ENCODE measurements around the gene PRCC. TPM values are rescaled to one million over a fixed set of nuclear protein-coding genes. Genes with fewer than 3 reads are reported as not detected.

Gene PRCC
- total RNA-seq, 6 experiments from 2014 or later: 67.0 to 79.3 (median 71.5) TPM

DNA sequence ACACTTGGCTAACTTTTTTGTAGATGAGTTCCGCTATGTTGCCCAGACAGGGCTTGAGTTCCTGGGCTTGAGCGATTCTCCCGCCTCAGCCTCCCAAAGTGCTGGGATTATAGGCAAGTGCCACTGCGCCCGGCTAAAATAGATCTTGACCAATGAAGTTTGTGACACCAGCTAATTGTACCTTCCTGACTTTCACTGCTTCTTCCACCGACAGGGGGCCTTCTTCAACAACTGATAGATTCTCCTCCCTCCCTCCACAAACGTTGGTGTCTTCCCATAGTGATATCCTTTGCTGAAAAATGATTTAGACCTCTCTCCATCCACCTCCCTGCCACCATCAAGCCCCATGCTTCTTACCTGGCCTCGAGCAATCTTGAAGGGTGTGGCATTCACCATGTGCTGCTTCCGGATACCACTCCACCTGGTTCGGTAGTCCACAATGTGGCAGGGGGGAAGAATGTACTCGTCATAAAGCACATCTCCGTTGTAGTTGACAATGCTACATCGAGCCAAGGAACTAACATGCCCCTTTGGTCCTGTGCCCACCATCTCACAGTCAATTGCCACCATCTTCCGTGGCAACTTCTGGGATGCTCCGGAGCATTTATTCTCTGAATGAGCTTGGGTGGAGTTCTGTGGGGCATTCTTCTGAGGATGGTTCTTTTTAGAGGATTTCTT, 40.6 kb upstream of the PRCC start:
- Mint-ChIP-seq H3K27me3 (ENCODE audit: insufficient read depth) (peaks cover 8% of the 10 kb centered on the region), H3K4me1 (ENCODE audit: low read depth) (peaks cover 16% of the 10 kb centered on the region), H3K27ac (no peak overlapping the region), H3K4me3 (no peak overlapping the region), H3K36me3 (ENCODE audit: low read depth) (peaks cover 16% of the 10 kb centered on the region), H3K9me3 (no peaks in the 10 kb centered on the region)
- TF ChIP-seq, protein P1, sequence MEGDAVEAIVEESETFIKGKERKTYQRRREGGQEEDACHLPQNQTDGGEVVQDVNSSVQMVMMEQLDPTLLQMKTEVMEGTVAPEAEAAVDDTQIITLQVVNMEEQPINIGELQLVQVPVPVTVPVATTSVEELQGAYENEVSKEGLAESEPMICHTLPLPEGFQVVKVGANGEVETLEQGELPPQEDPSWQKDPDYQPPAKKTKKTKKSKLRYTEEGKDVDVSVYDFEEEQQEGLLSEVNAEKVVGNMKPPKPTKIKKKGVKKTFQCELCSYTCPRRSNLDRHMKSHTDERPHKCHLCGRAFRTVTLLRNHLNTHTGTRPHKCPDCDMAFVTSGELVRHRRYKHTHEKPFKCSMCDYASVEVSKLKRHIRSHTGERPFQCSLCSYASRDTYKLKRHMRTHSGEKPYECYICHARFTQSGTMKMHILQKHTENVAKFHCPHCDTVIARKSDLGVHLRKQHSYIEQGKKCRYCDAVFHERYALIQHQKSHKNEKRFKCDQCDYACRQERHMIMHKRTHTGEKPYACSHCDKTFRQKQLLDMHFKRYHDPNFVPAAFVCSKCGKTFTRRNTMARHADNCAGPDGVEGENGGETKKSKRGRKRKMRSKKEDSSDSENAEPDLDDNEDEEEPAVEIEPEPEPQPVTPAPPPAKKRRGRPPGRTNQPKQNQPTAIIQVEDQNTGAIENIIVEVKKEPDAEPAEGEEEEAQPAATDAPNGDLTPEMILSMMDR (IDR thresholded peaks at IDR 0.05): peak; percentile 83
- peak; percentile 59 for DNase-seq

DNA sequence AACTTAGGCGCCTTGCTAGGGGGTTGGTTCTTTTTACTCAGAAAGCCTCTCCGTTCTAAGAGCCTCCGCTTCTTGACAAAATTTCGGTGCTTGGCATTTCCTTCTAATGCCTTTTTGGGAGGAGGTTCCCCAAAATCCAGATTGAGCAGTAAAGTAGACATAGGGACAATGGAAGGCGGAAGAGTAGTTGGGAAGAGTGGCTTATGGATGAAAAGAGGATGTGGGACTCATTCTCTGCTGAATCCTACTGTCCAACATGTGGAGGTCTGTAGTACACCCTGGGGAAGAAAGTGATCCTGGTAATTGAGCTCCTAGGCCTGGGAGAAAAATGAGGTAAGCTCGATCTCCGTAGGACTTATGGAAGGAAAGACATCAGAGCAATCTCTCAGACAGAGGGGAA, 39.8 kb upstream of the PRCC start:
- Mint-ChIP-seq H3K4me3 (no peak overlapping the region), H3K36me3 (ENCODE audit: low read depth) (peaks cover 16% of the 10 kb centered on the region), H3K27me3 (ENCODE audit: insufficient read depth) (peaks cover 8% of the 10 kb centered on the region), H3K27ac (peak overlapping the region; percentile 95), H3K4me1 (ENCODE audit: low read depth) (peaks cover 16% of the 10 kb centered on the region), H3K9me3 (no peaks in the 10 kb centered on the region)
- no peak for DNase-seq
- TF ChIP-seq, protein P1 (IDR thresholded peaks at IDR 0.05): no peak

DNA sequence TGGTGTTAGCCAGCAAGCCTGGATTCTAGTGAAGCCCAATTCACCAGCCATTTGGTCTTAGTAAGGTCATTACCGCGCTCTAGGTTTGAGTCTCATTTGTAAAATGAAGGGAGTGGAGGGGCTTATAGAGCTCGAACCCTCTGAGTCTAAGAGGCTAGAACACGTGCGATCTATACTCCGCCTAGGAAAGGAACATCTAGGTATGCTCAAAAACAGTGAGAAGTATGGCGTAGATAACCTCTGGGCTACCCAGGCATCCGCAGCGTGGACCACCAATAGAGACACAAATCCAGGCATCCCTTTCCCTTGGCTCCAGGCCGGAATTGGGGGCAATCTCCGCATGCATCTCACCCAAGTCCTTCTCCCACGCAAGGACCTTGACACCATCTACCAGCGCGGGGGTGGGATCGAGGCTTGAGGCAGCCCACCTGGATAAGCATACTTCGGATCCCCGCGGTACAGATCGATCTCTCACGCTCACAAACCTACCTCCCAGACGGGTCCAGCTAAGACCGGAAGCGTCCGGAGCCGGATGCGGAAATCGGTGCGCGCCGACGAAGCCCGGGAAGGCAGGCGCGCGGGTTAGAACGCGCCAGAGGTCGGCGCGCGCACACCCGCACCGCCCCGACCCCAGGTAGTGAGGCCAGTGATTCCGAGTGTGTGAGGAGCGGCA, 39.3 kb upstream of the PRCC start, which contains the start of gene METTL25B:
METTL25B (plus strand) TSS at position 544 of the 673 bp plus-strand sequence. CDS start 636 bp downstream, outside the sequence.
- Mint-ChIP-seq H3K4me3 (no peak within 1 kb of the TSS; the same call in 1 of the 2 replicates), H3K9me3 (no peaks in the 10 kb centered on the region), H3K4me1 (ENCODE audit: low read depth) (peaks cover 16% of the 10 kb centered on the region), H3K27me3 (ENCODE audit: insufficient read depth) (peaks cover 8% of the 10 kb centered on the region), H3K27ac (peak within 1 kb of the TSS; percentile 95), H3K36me3 (ENCODE audit: low read depth) (peaks cover 16% of the 10 kb centered on the region)
- peak; percentile 70 for DNase-seq
- TF ChIP-seq, protein P1 (IDR thresholded peaks at IDR 0.05): no peak

DNA sequence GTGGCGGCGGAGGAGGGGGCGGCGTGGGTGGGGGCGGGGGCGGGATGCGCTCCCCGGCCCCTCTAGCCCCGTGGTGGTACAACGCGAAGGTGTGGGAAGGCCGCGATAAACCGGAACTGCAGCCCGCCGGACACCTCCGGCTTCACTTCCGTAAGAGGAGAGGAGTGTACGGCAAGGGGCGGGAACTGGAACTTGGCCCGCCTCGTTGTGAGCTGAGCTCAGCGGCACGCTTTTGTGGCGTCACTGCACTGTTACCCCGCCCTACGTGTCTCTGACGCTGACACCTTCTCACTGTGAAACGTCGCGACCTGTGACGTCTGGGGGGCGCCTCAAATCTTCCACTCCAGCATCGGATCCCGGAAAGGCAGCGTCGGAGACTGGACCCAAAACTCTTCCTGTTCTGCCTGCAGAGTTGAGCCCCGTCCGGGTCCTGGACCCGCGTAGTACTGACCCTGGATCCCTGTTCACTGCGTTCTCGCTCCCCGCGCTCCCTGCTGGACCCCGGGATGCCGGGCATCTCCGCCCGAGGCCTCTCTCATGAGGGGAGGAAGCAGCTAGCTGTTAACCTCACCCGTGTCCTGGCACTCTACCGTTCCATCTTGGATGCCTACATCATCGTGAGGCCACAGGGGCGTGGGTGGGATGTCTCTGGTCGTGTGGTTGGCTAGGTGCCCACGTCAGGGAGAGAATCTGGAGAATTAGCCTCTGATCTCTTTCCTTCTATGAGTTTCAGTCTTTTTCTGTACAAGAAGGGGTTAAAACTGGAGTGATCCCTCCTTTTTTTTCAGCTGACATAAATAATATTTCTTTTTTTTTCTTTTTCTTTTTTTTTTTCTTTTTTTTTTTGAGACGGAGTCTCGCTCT, 38.5 kb upstream of the PRCC start, which contains the start of gene ISG20L2:
ISG20L2 (minus strand) TSS at position 168 of the 864 bp plus-strand sequence. CDS start 1,114 bp downstream, outside the sequence.
- H3K4me1 Mint-ChIP-seq (ENCODE audit: low read depth): peaks cover 16% of the 10 kb centered on the region
- TF ChIP-seq, protein P1 (IDR thresholded peaks at IDR 0.05): no peak; the same call in 1 of the 2 replicates
- no peak within 1 kb of the TSS; the same call in 1 of the 2 replicates for H3K4me3 Mint-ChIP-seq
- H3K36me3 Mint-ChIP-seq (ENCODE audit: low read depth): peaks cover 9% of the 10 kb centered on the region; the same call in 1 of the 2 replicates
- no peaks in the 10 kb centered on the region for H3K9me3 Mint-ChIP-seq
- H3K27me3 Mint-ChIP-seq (ENCODE audit: insufficient read depth): peaks cover 9% of the 10 kb centered on the region
- DNase-seq: peak; percentile 98
- peak within 1 kb of the TSS; percentile 95 for H3K27ac Mint-ChIP-seq

DNA sequence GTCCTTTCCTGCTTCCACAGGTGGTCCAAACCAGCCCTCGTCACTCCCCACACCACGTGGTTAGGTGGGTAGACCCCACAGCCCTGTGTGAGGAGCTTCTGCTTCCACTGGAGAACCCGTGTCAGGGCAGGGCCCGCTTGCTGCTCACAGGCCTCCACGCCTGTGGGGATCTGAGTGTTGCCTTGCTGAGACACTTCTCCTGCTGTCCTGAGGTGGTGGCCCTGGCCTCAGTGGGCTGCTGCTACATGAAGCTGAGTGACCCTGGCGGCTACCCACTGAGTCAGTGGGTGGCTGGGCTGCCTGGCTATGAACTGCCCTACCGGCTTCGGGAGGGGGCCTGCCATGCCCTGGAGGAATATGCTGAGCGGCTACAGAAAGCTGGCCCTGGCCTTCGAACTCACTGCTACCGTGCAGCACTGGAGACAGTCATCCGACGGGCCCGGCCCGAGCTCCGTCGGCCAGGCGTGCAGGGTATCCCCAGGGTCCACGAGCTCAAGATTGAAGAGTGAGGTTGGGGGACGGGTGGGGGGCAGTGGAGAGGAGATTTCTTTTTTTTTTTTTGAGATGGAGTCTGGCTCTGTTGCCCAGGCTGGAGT, 33.2 kb upstream of the PRCC start:
- peaks cover 8% of the 10 kb centered on the region for H3K27me3 Mint-ChIP-seq (ENCODE audit: insufficient read depth)
- peaks cover 15% of the 10 kb centered on the region for H3K4me1 Mint-ChIP-seq (ENCODE audit: low read depth)
- H3K4me3 Mint-ChIP-seq: no peak overlapping the region
- H3K27ac Mint-ChIP-seq: no peak overlapping the region
- TF ChIP-seq, protein P1 (IDR thresholded peaks at IDR 0.05): no peak
- H3K36me3 Mint-ChIP-seq (ENCODE audit: low read depth): peaks cover 16% of the 10 kb centered on the region
- no peak for DNase-seq
- no peaks in the 10 kb centered on the region for H3K9me3 Mint-ChIP-seq

All from HFFc6 (cell line).